ENCODE results near the gene LCN10. TPM values are rescaled to one million over a fixed set of nuclear protein-coding genes. Genes with fewer than 3 reads are reported as not detected.
A peak's percentile ranks its signal among the peaks of the same experiment; 100 is the strongest.
"Not testable (repeated sequence)": the region's sequence is repeated elsewhere in the genome, so short reads cannot be mapped to it uniquely, and the experiment has no call there.

Gene LCN10
- total RNA-seq, 1 experiment from 2014 or later = not detected

- H3K4me3 ChIP-seq (ENCODE audit: low read length) = no peak overlapping the region
- H3K9ac ChIP-seq (ENCODE audit: low read length) = no peak overlapping the region
- no TSS peak for BruUV-seq (replicated peaks)
- intact Hi-C loops (cut with micrococcal nuclease) = no loop called here
- H3K4me1 ChIP-seq (ENCODE audit: insufficient read depth, low read length) = peaks cover 3% of the 10 kb centered on the region; the same call in 1 of the 2 replicates
- no peaks in the 10 kb centered on the region for H3K9me2 ChIP-seq (replicated peaks; ENCODE audit: low read length)
- ChIA-PET POLR2A (ENCODE audit: unreplicated experiment) (no interaction called here), CTCF (no interaction called here)
- no peak overlapping the region for H2AFZ ChIP-seq (ENCODE audit: low read length)
- TF ChIP-seq EZH2phosphoT487 (IDR thresholded peaks at IDR 0.05; ENCODE audit: borderline replicate concordance, low read length) (no peak), EZH2 (IDR thresholded peaks at IDR 0.05; ENCODE audit: low read length, unreplicated experiment) (no peak), CTCF (conservative IDR thresholded peaks at IDR 0.05; ENCODE audit: low read depth, low read length) (no peak)
- H3K4me2 ChIP-seq (ENCODE audit: low read length) = no peak overlapping the region
- no peaks in the 10 kb centered on the region; the same call in 1 of the 2 replicates for H3K27me3 ChIP-seq (ENCODE audit: low read length)
- DNase-seq = no peak
- no peak overlapping the region for H3K27ac ChIP-seq (ENCODE audit: low read length)
- no peaks in the 10 kb centered on the region for H3F3A ChIP-seq (ENCODE audit: low read length, unreplicated experiment)
- no peaks in the 10 kb centered on the region for H3K79me2 ChIP-seq (ENCODE audit: low read length)
- ATAC-seq = no peak
- H3K9me3 ChIP-seq (ENCODE audit: low read length) = no peaks in the 10 kb centered on the region
- H3K36me3 ChIP-seq (ENCODE audit: low read depth, low read length) = no peaks in the 10 kb centered on the region
- no peaks in the 10 kb centered on the region for H4K20me1 ChIP-seq (ENCODE audit: low read length)
These were observed 29.2 kb upstream of the LCN10 start for GRCh38 chr9:136771907-136772415.

- H2AFZ ChIP-seq (ENCODE audit: low read length) = no peak overlapping the region
- no peaks in the 10 kb centered on the region; the same call in 1 of the 2 replicates for H3K27me3 ChIP-seq (ENCODE audit: low read length)
- no peaks in the 10 kb centered on the region for H3K9me3 ChIP-seq (ENCODE audit: low read length)
- intact Hi-C loops (cut with micrococcal nuclease) = no loop called here
- no peaks in the 10 kb centered on the region for H3K9me2 ChIP-seq (replicated peaks; ENCODE audit: low read length)
- no peaks in the 10 kb centered on the region for H3F3A ChIP-seq (ENCODE audit: low read length, unreplicated experiment)
- H3K4me1 ChIP-seq (ENCODE audit: insufficient read depth, low read length) = peaks cover 3% of the 10 kb centered on the region; the same call in 1 of the 2 replicates
- ATAC-seq (peak; percentile 51; the same call in 1 of the 2 replicates), DNase-seq (peak; percentile 44)
- no peaks in the 10 kb centered on the region for H3K36me3 ChIP-seq (ENCODE audit: low read depth, low read length)
- no peak overlapping the region for H3K27ac ChIP-seq (ENCODE audit: low read length)
- ChIA-PET POLR2A (ENCODE audit: unreplicated experiment) (no interaction called here), CTCF (no interaction called here)
- no peak for TF ChIP-seq EZH2 (IDR thresholded peaks at IDR 0.05; ENCODE audit: low read length, unreplicated experiment)
- peak; percentile 39 for TF ChIP-seq CTCF (conservative IDR thresholded peaks at IDR 0.05; ENCODE audit: low read depth, low read length)
- no peaks in the 10 kb centered on the region for H4K20me1 ChIP-seq (ENCODE audit: low read length)
- no TSS peak for BruUV-seq (replicated peaks)
- no peak overlapping the region for H3K4me2 ChIP-seq (ENCODE audit: low read length)
- H3K4me3 ChIP-seq (ENCODE audit: low read length) = no peak overlapping the region
- H3K9ac ChIP-seq (ENCODE audit: low read length) = no peak overlapping the region
- no peaks in the 10 kb centered on the region for H3K79me2 ChIP-seq (ENCODE audit: low read length)
These were observed 27.0 kb upstream of the LCN10 start for GRCh38 chr9:136769710-136770191.

GRCh38 chr9:136766410-136767120, 23.8 kb upstream of the LCN10 start:
- H3K79me2 ChIP-seq (ENCODE audit: low read length); H3K9me3 ChIP-seq (ENCODE audit: low read length); H3K4me3 ChIP-seq (ENCODE audit: low read length); H3F3A ChIP-seq (ENCODE audit: low read length, unreplicated experiment); H3K4me1 ChIP-seq (ENCODE audit: insufficient read depth, low read length); ATAC-seq; H2AFZ ChIP-seq (ENCODE audit: low read length); H3K9ac ChIP-seq (ENCODE audit: low read length); CTCF ChIA-PET; H4K20me1 ChIP-seq (ENCODE audit: low read length); H3K9me2 ChIP-seq (replicated peaks; ENCODE audit: low read length); BruUV-seq (replicated peaks); H3K27me3 ChIP-seq (ENCODE audit: low read length); POLR2A ChIA-PET (ENCODE audit: unreplicated experiment); H3K27ac ChIP-seq (ENCODE audit: low read length); H3K36me3 ChIP-seq (ENCODE audit: low read depth, low read length): not testable (repeated sequence)
- peak overlapping the region; percentile 51 for H3K4me2 ChIP-seq (ENCODE audit: low read length)
- intact Hi-C loops (cut with micrococcal nuclease) = loop anchor here (2.0 kb wide), 1 partner anchor 18 kb away; no protein-coding TSS in a partner anchor
- TF ChIP-seq CTCF (conservative IDR thresholded peaks at IDR 0.05; ENCODE audit: low read depth, low read length) = peak; percentile 26; the same call in 1 of the 2 replicates
- peak; percentile 63 for DNase-seq

GRCh38 chr9:136765745-136766409, 23.1 kb upstream of the LCN10 start:
- H3K9me2 ChIP-seq (replicated peaks; ENCODE audit: low read length); CTCF ChIA-PET; H3K4me2 ChIP-seq (ENCODE audit: low read length); H3K4me3 ChIP-seq (ENCODE audit: low read length); H3K27me3 ChIP-seq (ENCODE audit: low read length); BruUV-seq (replicated peaks); ATAC-seq; H2AFZ ChIP-seq (ENCODE audit: low read length); H3K36me3 ChIP-seq (ENCODE audit: low read depth, low read length); H3K27ac ChIP-seq (ENCODE audit: low read length); H4K20me1 ChIP-seq (ENCODE audit: low read length); POLR2A ChIA-PET (ENCODE audit: unreplicated experiment); H3K9me3 ChIP-seq (ENCODE audit: low read length); H3K4me1 ChIP-seq (ENCODE audit: insufficient read depth, low read length); H3K9ac ChIP-seq (ENCODE audit: low read length); H3K79me2 ChIP-seq (ENCODE audit: low read length); H3F3A ChIP-seq (ENCODE audit: low read length, unreplicated experiment); DNase-seq: not testable (repeated sequence)
- intact Hi-C loops (cut with micrococcal nuclease) = loop anchor here (2.0 kb wide), 1 partner anchor 19 kb away; no protein-coding TSS in a partner anchor

Data from PC-3 (cell line).